WI38 (cell line): ENCODE results near the gene BANF1.
"Not testable (repeated sequence)": the region's sequence is repeated elsewhere in the genome, so short reads cannot be mapped to it uniquely, and the experiment has no call there.

ENCODE experiments used
- H3K4me3 ChIP-seq: 2 replicates; pipeline ENCODE4 v1.5.1; 2011; ENCODE audit warnings: low read depth, mild to moderate bottlenecking, control low read depth, low read length
- CTCF ChIP-seq: IDR thresholded peaks from 2 replicates; pipeline ENCODE4 v1.5.1; 2012; ENCODE audit warnings: low read depth, mild to moderate bottlenecking, control low read depth, low read length

Gene BANF1

GRCh38 chr11:66016793-66017177, 14.5 kb downstream of the BANF1 start:
- no peak overlapping the region for H3K4me3 ChIP-seq

GRCh38 chr11:66017321-66017720, 15.0 kb downstream of the BANF1 start:
- no peak overlapping the region for H3K4me3 ChIP-seq
- TF ChIP-seq CTCF: no peak

More at GRCh38 chr11:66016793-66017177, 14.5 kb downstream of the BANF1 start:
- no peak for TF ChIP-seq CTCF

- H3K4me3 ChIP-seq: no peak overlapping the region
- TF ChIP-seq CTCF: no peak
These were observed 17.9 kb downstream of the BANF1 start for GRCh38 chr11:66020212-66020611.

- TF ChIP-seq CTCF: no peak
- no peak overlapping the region for H3K4me3 ChIP-seq
These were observed 18.5 kb downstream of the BANF1 start for GRCh38 chr11:66020618-66021357.

GRCh38 chr11:66022401-66023185, 20.3 kb downstream of the BANF1 start:
- no peak overlapping the region for H3K4me3 ChIP-seq

GRCh38 chr11:66023186-66023440, 20.8 kb downstream of the BANF1 start:
- not testable (repeated sequence) for H3K4me3 ChIP-seq

More at GRCh38 chr11:66022401-66023185, 20.3 kb downstream of the BANF1 start:
- peak; percentile 89 for TF ChIP-seq CTCF

GRCh38 chr11:66026017-66026529, 23.8 kb downstream of the BANF1 start, which contains the start of gene CATSPER1:
Gene CATSPER1, minus strand, starts transcription at chr11:66026479. Its CDS starts 100 bp downstream, at chr11:66026379.
- no peak within 1 kb of the TSS for H3K4me3 ChIP-seq
- TF ChIP-seq CTCF: no peak
